Transverse colon (tissue), 4 donors: ENCODE measurements around the gene TDRD9. TPM values are rescaled to one million over a fixed set of nuclear protein-coding genes. Genes with fewer than 3 reads are reported as not detected.

ENCODE experiments used
- DNase-seq: peaks from one replicate; pipeline ENCODE4 v3.0.0-alpha.2; 2019
- H3K27ac ChIP-seq, 4 donors: fragments of 200-600 bp; sonication (generic); 2 replicates each; pipeline ENCODE4 v1.5.1; 2016 to 2018; ENCODE audit warnings: inconsistent platforms in 4 of 4
- H3K27me3 ChIP-seq: fragments of 200-600 bp; sonication (generic); 2 replicates; pipeline ENCODE4 v1.5.1; 2017; ENCODE audit warnings: inconsistent platforms
- H3K36me3 ChIP-seq, 4 donors: fragments of 200-600 bp; sonication (generic); 2 replicates each; pipeline ENCODE4 v1.5.1; 2017 to 2019; ENCODE audit warnings: inconsistent platforms in 4 of 4
- H3K4me1 ChIP-seq, 4 donors: fragments of 200-600 bp; sonication (generic); 2 replicates each; pipeline ENCODE4 v1.5.1; 2017 to 2020; ENCODE audit warnings: inconsistent platforms in 4 of 4
- H3K4me3 ChIP-seq, 4 donors: fragments of 200-600 bp; sonication (generic); 1 replicate in 1 of 4; 2 replicates in 3 of 4; pipeline versions ENCODE4 v1.5.1 to v1.6.1; 2017 to 2019; ENCODE audit warnings: inconsistent platforms in 4 of 4
- H3K9me3 ChIP-seq, 2 donors: fragments of 200-600 bp; sonication (generic); 2 replicates each; pipeline ENCODE4 v1.5.1; 2017 to 2019; ENCODE audit warnings: inconsistent platforms in 2 of 2
- CTCF ChIP-seq, 5 experiments: fragments of 200-600 bp in 3 of 5; fragments of 450-650 bp in 2 of 5; sonication (generic) in 3 of 5; IDR thresholded peaks; 1 replicate in 2 of 5; 2 replicates in 3 of 5; pipeline ENCODE4 v1.5.1; 2016 to 2017; ENCODE audit warnings: antibody characterized with exemption in 5 of 5, inconsistent platforms in 3 of 5, mild to moderate bottlenecking in 2 of 5, moderate library complexity in 1 of 5
- EP300 ChIP-seq: sonication (generic); formaldehyde crosslinking; IDR thresholded peaks from one replicate; pipeline ENCODE4 v1.6.1; 2017; ENCODE audit warnings: antibody characterized with exemption, low read depth
- POLR2A ChIP-seq: fragments of 450-650 bp; IDR thresholded peaks from one replicate; pipeline ENCODE4 v1.6.1; 2016; ENCODE audit warnings: antibody characterized with exemption, mild to moderate bottlenecking, moderate library complexity
- POLR2AphosphoS5 ChIP-seq, 3 donors: sonication (generic); formaldehyde crosslinking; IDR thresholded peaks; one replicate each; pipeline ENCODE4 v1.6.1; 2016; ENCODE audit warnings: antibody characterized with exemption in 3 of 3
- WGBS, 2 donors: methylation state at CpG; one replicate each; pipeline ENCODE4 v1.1.5; 2018; ENCODE audit warnings: low coverage in 1 of 2; 5-methylcytosine and 5-hydroxymethylcytosine counted together
- in situ Hi-C, 4 donors: fragments of 200-750 bp; cut with MboI; loops; one replicate each; pipeline versions ENCODE4 v1.15.0 to v1.15.1; 2017; ENCODE audit warnings: low sequenced_read_pairs in 3 of 4, low pct_ligation_motif_present in 1 of 4, low pct_unique_long_range_greater_than_20kb in 1 of 4
- intact Hi-C: fragments of 100-400 bp; cut with DNase I; formaldehyde crosslinking; loops from one replicate; pipeline ENCODE4 v1.15.1; 2023; ENCODE audit warnings: low total_unique reads
- total RNA-seq, 4 donors: library from RNA; depleted of rRNA; stranded (reverse); fragments of >200 nt; gene quantifications; one replicate each; pipeline ENCODE4 v1.1.0, GENCODE V29; 2016

Gene TDRD9
- total RNA-seq, 4 donors from 2014 or later = 0.55 to 0.79 TPM; not detected in 2

GRCh38 chr14:104091061-104091926, 163.0 kb downstream of the TDRD9 start:
- Histone ChIP-seq H3K27me3 (peaks cover 11% of the 10 kb centered on the region), H3K27ac (no peak overlapping the region), H3K4me1 (peaks cover 13 to 35% (median 29%) of the 10 kb centered on the region in 4 donors), H3K36me3 (no peaks in the 10 kb centered on the region), H3K4me3 (no peak overlapping the region), H3K9me3 (no peaks in the 10 kb centered on the region)
- 49 to 69% methylated on average over 3 to 26 of the region's 26 CpGs for WGBS, 2 donors
- TF ChIP-seq POLR2AphosphoS5 (IDR thresholded peaks at IDR 0.05) (no peak), CTCF (IDR thresholded peaks at IDR 0.05) (no peak), EP300 (no peak), POLR2A (no peak)
- intact Hi-C loops (no loop called here), in situ Hi-C loops (no loop called here)
- DNase-seq = peak; percentile 18

- no peaks in the 10 kb centered on the region for H3K9me3 ChIP-seq
- TF ChIP-seq POLR2A (no peak), EP300 (no peak), CTCF (IDR thresholded peaks at IDR 0.05) (no peak), POLR2AphosphoS5 (IDR thresholded peaks at IDR 0.05) (no peak)
- no peak overlapping the region for H3K27ac ChIP-seq
- H3K36me3 ChIP-seq = no peaks in the 10 kb centered on the region
- in situ Hi-C loops = no loop called here
- peaks cover 6% of the 10 kb centered on the region for H3K27me3 ChIP-seq
- WGBS, 2 donors = 84% methylated on average over 20 of the region's 23 CpGs; no CpG with 5 or more reads in 1 of the 2 donors
- peaks cover 13 to 26% (median 20%) of the 10 kb centered on the region in 4 donors for H3K4me1 ChIP-seq
- H3K4me3 ChIP-seq = no peak overlapping the region
- intact Hi-C loops = no loop called here
- DNase-seq = peak; percentile 11
Measured at GRCh38 chr14:104091927-104092771, 163.9 kb downstream of the TDRD9 start.

- in situ Hi-C loops (no loop called here), intact Hi-C loops (no loop called here)
- H3K4me3 ChIP-seq = no peak overlapping the region
- no peak for DNase-seq
- no peak for TF ChIP-seq POLR2A
- TF ChIP-seq POLR2AphosphoS5 (IDR thresholded peaks at IDR 0.05) = no peak
- no peak for TF ChIP-seq CTCF (IDR thresholded peaks at IDR 0.05)
- no peak for TF ChIP-seq EP300
- no peak overlapping the region for H3K27ac ChIP-seq
- no peaks in the 10 kb centered on the region for H3K36me3 ChIP-seq
- H3K27me3 ChIP-seq = peaks cover 6% of the 10 kb centered on the region
- 75% methylated on average over 11 of the region's 11 CpGs; no CpG with 5 or more reads in 1 of the 2 donors for WGBS, 2 donors
- no peaks in the 10 kb centered on the region for H3K9me3 ChIP-seq
- peaks cover 6 to 18% (median 12%) of the 10 kb centered on the region in 4 donors for H3K4me1 ChIP-seq
Measured at GRCh38 chr14:104092931-104093365, 164.7 kb downstream of the TDRD9 start.
